ENCODE results near the gene FKBP4. TPM values are rescaled to one million over a fixed set of nuclear protein-coding genes. Genes with fewer than 3 reads are reported as not detected.

Gene FKBP4
- total and polyA plus RNA-seq, 2 of the 13 experiments (the other 11 are each of a cell fraction or from before 2014, with no cell fraction given), result 25.7 to 66.1 TPM

DNA sequence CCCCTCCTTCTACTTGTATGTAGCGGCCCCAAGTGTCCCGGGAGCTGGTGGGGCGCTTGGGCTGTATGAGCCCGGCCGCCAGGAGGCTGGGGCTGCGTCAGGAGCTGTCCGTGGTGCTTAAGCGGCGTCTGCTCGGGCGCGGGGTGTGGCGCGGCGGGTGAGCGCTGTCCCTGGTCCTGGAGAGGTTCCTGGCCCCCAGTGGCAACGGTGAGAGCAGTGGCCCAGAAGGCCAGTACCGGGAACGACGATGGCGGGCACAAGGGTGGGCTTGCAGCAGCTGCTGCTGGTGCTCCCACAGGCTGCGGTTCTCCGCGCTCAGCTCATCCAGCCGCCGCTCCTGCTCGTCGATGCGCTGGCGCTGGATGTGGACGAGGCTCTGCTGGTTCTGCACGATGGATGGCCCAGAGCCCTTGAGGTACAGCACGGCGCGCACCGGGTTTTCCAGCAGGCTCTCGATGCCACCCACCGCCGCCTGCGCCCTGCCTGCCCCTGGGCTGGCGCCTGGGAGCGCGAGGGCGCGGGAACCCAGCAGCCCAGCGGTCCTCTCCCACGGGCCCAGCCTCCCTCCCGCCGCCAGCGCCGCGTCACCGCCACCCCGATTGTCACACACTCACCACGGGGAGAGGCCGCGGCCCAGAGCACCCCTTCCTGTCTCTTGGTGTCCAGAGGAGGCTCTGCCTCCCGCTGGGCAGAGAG lies 41.9 kb upstream of the FKBP4 start (continued):
- TF ChIP-seq ZFP41 (CRISPR knock-in tag; IDR thresholded peaks at IDR 0.05; ENCODE audit: borderline replicate concordance), result peak; percentile 100
- peak; percentile 99 for TF ChIP-seq ZNF564 (CRISPR knock-in tag; IDR thresholded peaks at IDR 0.05)
- TF ChIP-seq HES4 (CRISPR knock-in tag; IDR thresholded peaks at IDR 0.05; ENCODE audit: borderline replicate concordance), result peak; percentile 100
- TF ChIP-seq ATM (IDR thresholded peaks at IDR 0.05; ENCODE audit: borderline replicate concordance), result no peak
- peak; percentile 100 for TF ChIP-seq ZNF558 (CRISPR knock-in tag; IDR thresholded peaks at IDR 0.05; ENCODE audit: borderline replicate concordance)
- peak; percentile 96 for TF ChIP-seq GZF1 (CRISPR knock-in tag; IDR thresholded peaks at IDR 0.05)
- 0 out of 2 replicates have a peak, but pooled peaks have one; percentile 19 for TF ChIP-seq BHLHE40 (IDR thresholded peaks at IDR 0.05; ENCODE audit: low read length)
- peak; percentile 88 for TF ChIP-seq THAP11 (CRISPR knock-in tag; IDR thresholded peaks at IDR 0.05)
- peak; percentile 97 for TF ChIP-seq ZNF317 (CRISPR knock-in tag; IDR thresholded peaks at IDR 0.05)
- TF ChIP-seq ZNF720 (CRISPR knock-in tag; IDR thresholded peaks at IDR 0.05), result peak; percentile 99
- TF ChIP-seq TBX2 (CRISPR knock-in tag; IDR thresholded peaks at IDR 0.05; ENCODE audit: borderline replicate concordance), result peak; percentile 99
- TF ChIP-seq, protein P1, sequence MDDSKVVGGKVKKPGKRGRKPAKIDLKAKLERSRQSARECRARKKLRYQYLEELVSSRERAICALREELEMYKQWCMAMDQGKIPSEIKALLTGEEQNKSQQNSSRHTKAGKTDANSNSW (CRISPR knock-in tag; IDR thresholded peaks at IDR 0.05; ENCODE audit: borderline replicate concordance), result peak; percentile 99
- peak; percentile 100 for TF ChIP-seq MIER3 (CRISPR knock-in tag; IDR thresholded peaks at IDR 0.05; ENCODE audit: borderline replicate concordance)
- peak; percentile 95; the same call in 1 of the 2 replicates for TF ChIP-seq ZNF567 (CRISPR knock-in tag; IDR thresholded peaks at IDR 0.05; ENCODE audit: borderline replicate concordance)
- TF ChIP-seq, protein P2, sequence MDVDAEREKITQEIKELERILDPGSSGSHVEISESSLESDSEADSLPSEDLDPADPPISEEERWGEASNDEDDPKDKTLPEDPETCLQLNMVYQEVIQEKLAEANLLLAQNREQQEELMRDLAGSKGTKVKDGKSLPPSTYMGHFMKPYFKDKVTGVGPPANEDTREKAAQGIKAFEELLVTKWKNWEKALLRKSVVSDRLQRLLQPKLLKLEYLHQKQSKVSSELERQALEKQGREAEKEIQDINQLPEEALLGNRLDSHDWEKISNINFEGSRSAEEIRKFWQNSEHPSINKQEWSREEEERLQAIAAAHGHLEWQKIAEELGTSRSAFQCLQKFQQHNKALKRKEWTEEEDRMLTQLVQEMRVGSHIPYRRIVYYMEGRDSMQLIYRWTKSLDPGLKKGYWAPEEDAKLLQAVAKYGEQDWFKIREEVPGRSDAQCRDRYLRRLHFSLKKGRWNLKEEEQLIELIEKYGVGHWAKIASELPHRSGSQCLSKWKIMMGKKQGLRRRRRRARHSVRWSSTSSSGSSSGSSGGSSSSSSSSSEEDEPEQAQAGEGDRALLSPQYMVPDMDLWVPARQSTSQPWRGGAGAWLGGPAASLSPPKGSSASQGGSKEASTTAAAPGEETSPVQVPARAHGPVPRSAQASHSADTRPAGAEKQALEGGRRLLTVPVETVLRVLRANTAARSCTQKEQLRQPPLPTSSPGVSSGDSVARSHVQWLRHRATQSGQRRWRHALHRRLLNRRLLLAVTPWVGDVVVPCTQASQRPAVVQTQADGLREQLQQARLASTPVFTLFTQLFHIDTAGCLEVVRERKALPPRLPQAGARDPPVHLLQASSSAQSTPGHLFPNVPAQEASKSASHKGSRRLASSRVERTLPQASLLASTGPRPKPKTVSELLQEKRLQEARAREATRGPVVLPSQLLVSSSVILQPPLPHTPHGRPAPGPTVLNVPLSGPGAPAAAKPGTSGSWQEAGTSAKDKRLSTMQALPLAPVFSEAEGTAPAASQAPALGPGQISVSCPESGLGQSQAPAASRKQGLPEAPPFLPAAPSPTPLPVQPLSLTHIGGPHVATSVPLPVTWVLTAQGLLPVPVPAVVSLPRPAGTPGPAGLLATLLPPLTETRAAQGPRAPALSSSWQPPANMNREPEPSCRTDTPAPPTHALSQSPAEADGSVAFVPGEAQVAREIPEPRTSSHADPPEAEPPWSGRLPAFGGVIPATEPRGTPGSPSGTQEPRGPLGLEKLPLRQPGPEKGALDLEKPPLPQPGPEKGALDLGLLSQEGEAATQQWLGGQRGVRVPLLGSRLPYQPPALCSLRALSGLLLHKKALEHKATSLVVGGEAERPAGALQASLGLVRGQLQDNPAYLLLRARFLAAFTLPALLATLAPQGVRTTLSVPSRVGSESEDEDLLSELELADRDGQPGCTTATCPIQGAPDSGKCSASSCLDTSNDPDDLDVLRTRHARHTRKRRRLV (CRISPR knock-in tag; IDR thresholded peaks at IDR 0.05), result peak; percentile 99
- peak; percentile 93; the same call in 1 of the 2 replicates for TF ChIP-seq ZNF224 (CRISPR knock-in tag; IDR thresholded peaks at IDR 0.05)
- TF ChIP-seq ELF1 (CRISPR knock-in tag; IDR thresholded peaks at IDR 0.05), result peak; percentile 76
- TF ChIP-seq ZNF20 (CRISPR knock-in tag; IDR thresholded peaks at IDR 0.05), result peak; percentile 99
- peak; percentile 86 for TF ChIP-seq ZFY (CRISPR knock-in tag; IDR thresholded peaks at IDR 0.05)

Data from HepG2 (cell line).